Colonic mucosa (tissue), 4 donors: ENCODE data around the gene ERBB4. TPM values are rescaled to one million over a fixed set of nuclear protein-coding genes. Genes with fewer than 3 reads are reported as not detected.

Experiments used
- DNase-seq: peaks from one replicate; pipeline ENCODE4 v3.0.0-alpha.2; 2020
- H3K27ac ChIP-seq: fragments of 200-600 bp; one replicate; pipeline ENCODE4 v1.8.0; 2021
- H3K27me3 ChIP-seq: fragments of 200-600 bp; one replicate; pipeline ENCODE4 v1.8.0; 2021
- H3K36me3 ChIP-seq: fragments of 200-600 bp; one replicate; pipeline ENCODE4 v1.8.0; 2021
- H3K4me1 ChIP-seq: fragments of 200-600 bp; one replicate; pipeline ENCODE4 v1.8.0; 2021; ENCODE audit warnings: mild to moderate bottlenecking
- H3K4me3 ChIP-seq: fragments of 200-600 bp; one replicate; pipeline ENCODE4 v1.8.0; 2021
- H3K9ac ChIP-seq, 2 donors: one replicate each; pipeline ENCODE4 v1.7.0; 2013; ENCODE audit warnings: control low read depth in 2 of 2, low read depth in 2 of 2, low read length in 2 of 2
- H3K9me3 ChIP-seq: fragments of 200-600 bp; one replicate; pipeline ENCODE4 v1.8.0; 2021
- intact Hi-C: fragments of 100-400 bp; cut with DNase I; formaldehyde crosslinking; loops from one replicate; pipeline ENCODE4 v1.14.1; 2022
- total RNA-seq, 2 donors: library from RNA; stranded (reverse); fragmentation: NEBNext Ultra II Directional in 1 of 2; extraction: Animal tissue kit (Norgen Biotek cat#: 25700) in 1 of 2; gene quantifications; one replicate each; pipeline ENCODE4 v1.2.1, GENCODE V29; 2021
- TF ChIP-seq, protein P1 (sequence below): fragments of 200-600 bp; IDR thresholded peaks from one replicate; pipeline ENCODE4 v1.8.0; 2022; ENCODE audit warnings: antibody characterized with exemption, mild to moderate bottlenecking
- donor health status: healthy.
- donor health status: DM: no; HTN: no; CAD: no.
- donor health status: DM: no; HTN: no; CAD: no.

ERBB4 gene
- total RNA-seq, 2 donors from 2014 or later, result 0.05 to 0.07 TPM

DNA sequence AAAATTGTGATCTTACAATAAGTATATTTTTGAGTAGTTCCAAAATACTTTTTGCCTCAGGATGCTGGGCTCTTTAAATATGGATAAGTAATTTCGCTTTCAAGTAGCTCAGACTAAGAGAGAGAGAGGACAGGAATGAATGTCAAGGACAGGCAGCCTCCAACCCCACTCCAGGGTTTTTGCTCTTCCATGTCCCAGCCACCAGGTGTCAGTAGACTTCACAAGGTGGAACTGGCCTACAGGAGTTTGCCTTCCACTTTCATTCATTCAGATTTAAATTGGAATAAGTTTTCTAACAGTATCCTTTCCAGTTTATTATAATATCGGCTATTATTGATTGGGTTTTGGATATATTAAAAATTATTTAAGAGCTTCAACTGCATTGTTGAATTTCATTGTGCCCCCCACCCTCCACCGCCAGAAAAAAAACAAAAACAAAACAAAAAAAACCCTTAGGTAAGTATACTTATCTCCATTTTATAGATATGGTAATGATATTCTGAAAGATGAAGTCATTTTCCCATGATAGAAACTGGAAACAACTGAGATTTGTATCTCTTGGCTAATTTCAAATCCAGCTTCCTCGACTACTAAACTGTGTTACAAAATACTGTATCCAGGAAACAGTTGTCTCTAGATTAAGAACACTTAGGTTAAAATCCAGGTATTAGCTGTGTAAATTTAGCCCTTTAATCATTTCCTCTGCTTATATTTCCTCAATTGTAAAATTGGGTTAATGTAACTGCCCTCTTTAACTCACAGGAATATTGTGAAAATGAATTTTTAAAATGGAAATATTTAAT is 793.1 kb downstream of the ERBB4 start:
- Histone ChIP-seq H3K9me3 (no peaks in the 10 kb centered on the region), H3K4me3 (no peak overlapping the region), H3K27me3 (no peaks in the 10 kb centered on the region), H3K27ac (no peak overlapping the region), H3K9ac (no peak overlapping the region), H3K4me1 (no peaks in the 10 kb centered on the region), H3K36me3 (no peaks in the 10 kb centered on the region)
- intact Hi-C loops, result loop anchor here (5.0 kb wide), 1 partner anchor 822 kb away; no protein-coding TSS in a partner anchor
- DNase-seq, result peak; percentile 34
- TF ChIP-seq, protein P1, sequence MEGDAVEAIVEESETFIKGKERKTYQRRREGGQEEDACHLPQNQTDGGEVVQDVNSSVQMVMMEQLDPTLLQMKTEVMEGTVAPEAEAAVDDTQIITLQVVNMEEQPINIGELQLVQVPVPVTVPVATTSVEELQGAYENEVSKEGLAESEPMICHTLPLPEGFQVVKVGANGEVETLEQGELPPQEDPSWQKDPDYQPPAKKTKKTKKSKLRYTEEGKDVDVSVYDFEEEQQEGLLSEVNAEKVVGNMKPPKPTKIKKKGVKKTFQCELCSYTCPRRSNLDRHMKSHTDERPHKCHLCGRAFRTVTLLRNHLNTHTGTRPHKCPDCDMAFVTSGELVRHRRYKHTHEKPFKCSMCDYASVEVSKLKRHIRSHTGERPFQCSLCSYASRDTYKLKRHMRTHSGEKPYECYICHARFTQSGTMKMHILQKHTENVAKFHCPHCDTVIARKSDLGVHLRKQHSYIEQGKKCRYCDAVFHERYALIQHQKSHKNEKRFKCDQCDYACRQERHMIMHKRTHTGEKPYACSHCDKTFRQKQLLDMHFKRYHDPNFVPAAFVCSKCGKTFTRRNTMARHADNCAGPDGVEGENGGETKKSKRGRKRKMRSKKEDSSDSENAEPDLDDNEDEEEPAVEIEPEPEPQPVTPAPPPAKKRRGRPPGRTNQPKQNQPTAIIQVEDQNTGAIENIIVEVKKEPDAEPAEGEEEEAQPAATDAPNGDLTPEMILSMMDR, result peak; percentile 68

DNA sequence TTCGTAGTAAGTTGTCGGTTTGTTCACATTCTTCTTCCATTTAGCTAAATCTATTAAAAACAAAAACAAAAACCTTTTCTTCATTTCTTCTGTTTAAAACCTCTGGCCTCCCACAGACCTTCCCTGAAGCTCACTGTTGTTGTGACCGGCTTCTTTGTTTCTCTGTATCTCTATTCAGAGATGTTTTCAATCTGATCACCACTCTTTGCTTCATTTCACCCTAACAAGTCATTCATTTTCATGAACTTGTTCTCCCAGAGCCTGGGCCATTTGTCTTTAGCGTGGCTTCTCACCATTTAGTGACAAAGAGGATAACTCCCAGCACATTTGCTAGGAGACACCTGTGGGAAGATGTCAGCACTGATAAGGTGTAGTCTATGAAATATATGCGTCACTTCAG is 794.2 kb downstream of the ERBB4 start:
- TF ChIP-seq, protein P1, result no peak
- no peak for DNase-seq
- Histone ChIP-seq H3K27ac (no peak overlapping the region), H3K36me3 (no peaks in the 10 kb centered on the region), H3K4me1 (no peaks in the 10 kb centered on the region), H3K4me3 (no peak overlapping the region), H3K9me3 (no peaks in the 10 kb centered on the region), H3K27me3 (no peaks in the 10 kb centered on the region), H3K9ac (no peak overlapping the region)
- intact Hi-C loops, result no loop called here

DNA sequence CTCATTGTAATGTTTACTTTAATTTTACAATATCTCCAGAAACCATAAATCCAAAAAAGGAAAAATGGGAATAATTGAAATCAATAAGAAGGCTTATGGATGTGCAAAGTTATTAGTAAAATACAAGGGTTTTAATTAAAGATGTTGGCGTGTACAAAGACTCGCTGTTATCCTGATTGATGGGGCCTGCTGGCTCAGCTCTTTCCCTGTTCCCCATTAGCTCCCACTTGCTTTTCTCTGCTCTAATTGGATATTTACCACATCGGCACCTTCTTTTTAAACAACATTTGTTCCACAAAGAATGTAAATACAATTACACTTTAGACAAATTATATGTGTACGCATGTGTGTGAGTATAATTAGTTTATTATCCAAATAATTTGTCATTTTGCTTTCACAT is 796.6 kb downstream of the ERBB4 start:
- no peaks in the 10 kb centered on the region for H3K36me3 ChIP-seq
- no peaks in the 10 kb centered on the region for H3K4me1 ChIP-seq
- intact Hi-C loops, result no loop called here

DNA sequence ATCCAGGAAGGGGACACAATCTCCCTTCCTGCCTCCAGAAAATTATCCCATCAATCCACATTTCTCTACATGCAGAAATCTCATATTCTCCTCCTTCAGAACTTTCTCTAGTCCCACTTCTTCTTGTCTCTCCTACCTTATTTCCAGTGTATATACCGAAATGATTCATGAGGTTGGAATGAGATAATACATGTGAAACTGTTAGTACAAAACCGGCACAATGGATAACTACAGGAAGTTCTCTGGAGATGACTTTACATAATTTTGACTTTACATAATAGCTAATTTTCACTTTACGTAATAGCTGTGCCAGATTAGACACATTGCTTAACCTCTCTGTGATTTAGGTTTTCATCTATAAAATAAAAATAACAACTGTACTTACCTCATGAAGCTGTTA is 801.3 kb downstream of the ERBB4 start:
- no peak overlapping the region for H3K9ac ChIP-seq
- TF ChIP-seq, protein P1, result no peak
- no peaks in the 10 kb centered on the region for H3K36me3 ChIP-seq
- no peak for DNase-seq
- H3K9me3 ChIP-seq, result no peaks in the 10 kb centered on the region
- no peaks in the 10 kb centered on the region for H3K27me3 ChIP-seq
- H3K4me3 ChIP-seq, result no peak overlapping the region
- H3K4me1 ChIP-seq, result no peaks in the 10 kb centered on the region
- no peak overlapping the region for H3K27ac ChIP-seq
- intact Hi-C loops, result no loop called here

More for the DNA sequence above, 796.6 kb downstream of the ERBB4 start:
- H3K27ac ChIP-seq, result no peak overlapping the region
- no peak for DNase-seq
- H3K9me3 ChIP-seq, result no peaks in the 10 kb centered on the region
- H3K27me3 ChIP-seq, result no peaks in the 10 kb centered on the region
- H3K4me3 ChIP-seq, result no peak overlapping the region
- no peak overlapping the region for H3K9ac ChIP-seq
- TF ChIP-seq, protein P1, result no peak

DNA sequence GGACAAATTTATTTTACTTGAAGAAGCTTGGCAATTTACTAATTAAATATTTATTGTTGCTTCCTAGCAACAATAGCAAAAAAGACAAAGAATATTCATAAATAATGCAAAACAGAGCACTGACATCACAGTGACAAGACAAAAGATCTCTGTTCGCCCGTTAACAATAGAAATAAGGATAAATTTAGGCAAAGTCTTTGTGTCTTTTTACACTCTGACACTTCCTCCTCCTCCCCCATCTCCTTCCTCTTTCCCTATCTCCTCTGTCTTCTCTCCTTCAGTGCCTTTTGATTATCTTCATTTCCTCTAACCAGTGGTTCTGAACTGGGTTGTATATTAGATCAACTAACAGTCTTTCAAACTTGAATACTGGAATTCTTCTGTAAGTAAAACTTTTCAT is 808.4 kb downstream of the ERBB4 start:
- Histone ChIP-seq H3K9me3 (no peaks in the 10 kb centered on the region), H3K4me1 (no peaks in the 10 kb centered on the region), H3K27ac (no peak overlapping the region), H3K4me3 (no peak overlapping the region), H3K9ac (no peak overlapping the region), H3K27me3 (no peaks in the 10 kb centered on the region), H3K36me3 (no peaks in the 10 kb centered on the region)
- intact Hi-C loops, result no loop called here
- DNase-seq, result no peak
- TF ChIP-seq, protein P1, result no peak
